ENCODE data around the gene ALG14. TPM values are rescaled to one million over a fixed set of nuclear protein-coding genes. Genes with fewer than 3 reads are reported as not detected.

ALG14 gene
- total and polyA plus RNA-seq, 2 of the 4 experiments (the other 2 are of a cell fraction) = 1.7 to 2.0 TPM

- H3K36me3 ChIP-seq (ENCODE audit: control insufficient read depth, insufficient read depth, low read length) = no peaks in the 10 kb centered on the region
- no peak overlapping the region for H3K4me2 ChIP-seq (ENCODE audit: low read depth, low read length)
- BruUV-seq (replicated peaks) = no TSS peak
- no peak overlapping the region for H2BK120ac ChIP-seq (ENCODE audit: low read depth, low read length)
- intact Hi-C loops (cut with micrococcal nuclease) (no loop called here), dilution Hi-C loops (cut with HindIII; ENCODE audit: low sequenced_read_pairs, unreplicated experiment) (no loop called here), in situ Hi-C loops (cut with MboI; ENCODE audit: low sequenced_read_pairs) (no loop called here)
- H4K5ac ChIP-seq (ENCODE audit: low read depth, low read length) = no peak overlapping the region
- H2BK5ac ChIP-seq (ENCODE audit: low read depth, low read length, poor library complexity, severe bottlenecking) = no peak overlapping the region
- no peak overlapping the region for H3K56ac ChIP-seq (ENCODE audit: extremely low read depth, insufficient read depth, low read length)
- TF ChIP-seq BHLHE40 (IDR thresholded peaks at IDR 0.05; ENCODE audit: low read depth, low read length) (no peak), RFX5 (IDR thresholded peaks at IDR 0.05; ENCODE audit: low read depth, low read length) (no peak), CEBPB (IDR thresholded peaks at IDR 0.05; ENCODE audit: low read depth, low read length) (no peak), SMC3 (IDR thresholded peaks at IDR 0.05; ENCODE audit: low read depth, low read length) (no peak), RCOR1 (IDR thresholded peaks at IDR 0.05; ENCODE audit: insufficient replicate concordance, low read length) (no peak), CTCF (conservative IDR thresholded peaks at IDR 0.05; ENCODE audit: low read depth, low read length) (no peak), FOS (IDR thresholded peaks at IDR 0.05; ENCODE audit: low read depth, low read length) (no peak), MXI1 (IDR thresholded peaks at IDR 0.05; ENCODE audit: borderline replicate concordance, low read depth, low read length) (no peak), ELK1 (IDR thresholded peaks at IDR 0.05; ENCODE audit: borderline replicate concordance, low read depth, low read length) (no peak), CHD1 (IDR thresholded peaks at IDR 0.05; ENCODE audit: low read depth, low read length) (no peak), NFE2L2 (IDR thresholded peaks at IDR 0.05; ENCODE audit: low read depth, low read length) (no peak), POLR2A (IDR thresholded peaks at IDR 0.05; ENCODE audit: low read depth, low read length) (no peak), RAD21 (IDR thresholded peaks at IDR 0.05; ENCODE audit: low read length) (no peak)
- CTCF ChIA-PET = no interaction called here
- H2AK9ac ChIP-seq (replicated peaks; ENCODE audit: low read depth, low read length, poor library complexity) = no peak overlapping the region
- H3K4ac ChIP-seq (ENCODE audit: low read depth, low read length) = no peak overlapping the region
- POLR2A ChIA-PET (ENCODE audit: unreplicated experiment) = no interaction called here
- no peak overlapping the region for H3K14ac ChIP-seq (replicated peaks; ENCODE audit: low read depth, low read length)
- H4K8ac ChIP-seq (ENCODE audit: low read depth in 2 of 2, low read length in 2 of 2) = no peak overlapping the region
- no peak overlapping the region for H3K4me3 ChIP-seq (ENCODE audit: insufficient read depth, low read depth, low read length)
- no peak overlapping the region for H3K23ac ChIP-seq (ENCODE audit: low read depth, low read length)
- no peak overlapping the region for H4K91ac ChIP-seq (ENCODE audit: insufficient read depth, low read depth, low read length)
- H3K9ac ChIP-seq (ENCODE audit: low read depth, low read length) = no peak overlapping the region
- no peak overlapping the region for H2BK15ac ChIP-seq (ENCODE audit: low read depth, low read length)
- ATAC-seq (ENCODE audit: low read depth) = no peak
- no peaks in the 10 kb centered on the region for H3K9me3 ChIP-seq (ENCODE audit: control insufficient read depth, insufficient read depth, low read length)
- H4K20me1 ChIP-seq (ENCODE audit: insufficient read depth, low read length) = no peaks in the 10 kb centered on the region; the same call in 1 of the 2 replicates
- no peaks in the 10 kb centered on the region for H3K27me3 ChIP-seq (ENCODE audit: control insufficient read depth, insufficient read depth, low read length)
- no peak overlapping the region for H3K18ac ChIP-seq (ENCODE audit: low read depth, low read length)
- H3K79me1 ChIP-seq (ENCODE audit: low read depth in 1 of 2, low read length in 2 of 2) = peaks cover 3 to 10% of the 10 kb centered on the region in 2 experiments; a peak in 2 of 4 replicates
- DNase-seq = no peak
- H2AK5ac ChIP-seq (ENCODE audit: low read depth, low read length) = no peak overlapping the region
- no CpG with 5 or more reads among the region's 3 CpGs for WGBS, 2 experiments (ENCODE audit: extremely low coverage in 2 of 2, insufficient read length in 1 of 2)
- no peaks in the 10 kb centered on the region for H3K9me1 ChIP-seq (ENCODE audit: insufficient read depth, low read length)
- no peak overlapping the region for H2AFZ ChIP-seq (replicated peaks; ENCODE audit: low read length, poor library complexity)
- no peak overlapping the region for H2BK20ac ChIP-seq (ENCODE audit: low read depth, low read length)
- no peak overlapping the region for H3K27ac ChIP-seq (ENCODE audit: insufficient read depth, low read length)
- H3K4me1 ChIP-seq (ENCODE audit: control insufficient read depth, insufficient read depth, low read length) = no peaks in the 10 kb centered on the region
These were observed 24.4 kb downstream of the ALG14 start for GRCh38 chr1:95048317-95048716.
